Esophagus squamous epithelium (tissue), 4 donors: ENCODE data around the gene LEFTY2.
"Not testable (repeated sequence)": the region's sequence is repeated elsewhere in the genome, so short reads cannot be mapped to it uniquely, and the experiment has no call there.

ENCODE experiments used
- POLR2A ChIP-seq, 4 donors: fragments of 450-650 bp; IDR thresholded peaks; one replicate each; pipeline ENCODE4 v1.6.1; 2017; ENCODE audit warnings: antibody characterized with exemption in 4 of 4, mild to moderate bottlenecking in 4 of 4, moderate library complexity in 3 of 4
- TF ChIP-seq, protein P1 (sequence below), 6 experiments: fragments of 450-650 bp in 4 of 6; fragments of 200-600 bp in 2 of 6; sonication (generic) in 2 of 6; IDR thresholded peaks; one replicate each; pipeline ENCODE4 v1.5.1; 2016 to 2019; ENCODE audit warnings: antibody characterized with exemption in 6 of 6, mild to moderate bottlenecking in 4 of 6, moderate library complexity in 4 of 6

DNA sequence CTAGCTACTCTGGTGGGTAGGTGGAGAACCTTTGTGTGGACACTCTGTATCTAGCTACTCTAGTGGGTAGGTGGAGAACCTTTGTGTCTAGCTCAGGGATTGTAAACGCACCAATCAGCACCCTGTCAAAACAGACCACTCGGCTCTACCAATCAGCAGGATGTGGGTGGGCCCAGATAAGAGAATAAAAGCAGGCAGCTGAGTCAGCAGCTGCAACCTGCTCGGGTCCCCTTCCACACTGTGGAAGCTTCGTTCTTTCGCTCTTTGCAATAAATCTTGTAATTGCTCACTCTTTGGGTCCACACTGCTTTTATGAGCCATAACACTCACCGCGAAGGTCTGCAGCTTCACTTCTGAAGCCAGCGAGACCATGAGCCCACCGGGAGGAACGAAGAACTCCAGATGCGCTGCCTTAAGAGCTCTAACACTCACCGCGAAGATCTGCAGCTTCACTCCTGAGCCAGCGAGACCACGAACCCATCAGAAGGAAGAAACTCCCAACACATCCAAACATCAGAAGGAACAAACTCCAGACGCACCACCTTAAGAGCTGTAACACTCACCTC is 29.7 kb upstream of the LEFTY2 start:
- TF ChIP-seq, protein P1, sequence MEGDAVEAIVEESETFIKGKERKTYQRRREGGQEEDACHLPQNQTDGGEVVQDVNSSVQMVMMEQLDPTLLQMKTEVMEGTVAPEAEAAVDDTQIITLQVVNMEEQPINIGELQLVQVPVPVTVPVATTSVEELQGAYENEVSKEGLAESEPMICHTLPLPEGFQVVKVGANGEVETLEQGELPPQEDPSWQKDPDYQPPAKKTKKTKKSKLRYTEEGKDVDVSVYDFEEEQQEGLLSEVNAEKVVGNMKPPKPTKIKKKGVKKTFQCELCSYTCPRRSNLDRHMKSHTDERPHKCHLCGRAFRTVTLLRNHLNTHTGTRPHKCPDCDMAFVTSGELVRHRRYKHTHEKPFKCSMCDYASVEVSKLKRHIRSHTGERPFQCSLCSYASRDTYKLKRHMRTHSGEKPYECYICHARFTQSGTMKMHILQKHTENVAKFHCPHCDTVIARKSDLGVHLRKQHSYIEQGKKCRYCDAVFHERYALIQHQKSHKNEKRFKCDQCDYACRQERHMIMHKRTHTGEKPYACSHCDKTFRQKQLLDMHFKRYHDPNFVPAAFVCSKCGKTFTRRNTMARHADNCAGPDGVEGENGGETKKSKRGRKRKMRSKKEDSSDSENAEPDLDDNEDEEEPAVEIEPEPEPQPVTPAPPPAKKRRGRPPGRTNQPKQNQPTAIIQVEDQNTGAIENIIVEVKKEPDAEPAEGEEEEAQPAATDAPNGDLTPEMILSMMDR (IDR thresholded peaks at IDR 0.05): not testable (repeated sequence)
- not testable (repeated sequence) for TF ChIP-seq POLR2A (IDR thresholded peaks at IDR 0.05)
